Liver (tissue), 3 donors: ENCODE results near the gene SLC19A3.

Source experiments
- RAD21 ChIP-seq, 2 donors: IDR thresholded peaks; 2 replicates each; pipeline ENCODE4 v1.6.1; 2016; ENCODE audit warnings: antibody characterized with exemption in 2 of 2, mild to moderate bottlenecking in 2 of 2
- YY1 ChIP-seq: IDR thresholded peaks from 2 replicates; pipeline ENCODE4 v1.6.1; 2016; ENCODE audit warnings: antibody characterized with exemption, mild to moderate bottlenecking
- TF ChIP-seq, protein P1 (sequence below): fragments of 150-350 bp; IDR thresholded peaks from 2 replicates; pipeline ENCODE4 v1.5.1; 2017; ENCODE audit warnings: improper control_type of control experiment, low read depth, low read length; ENCODE audit not compliant: missing input control
- donor health status: healthy.
- donor health status: healthy.

GRCh38 chr2:227761740-227762476 is 44.1 kb upstream of the SLC19A3 start:
- TF ChIP-seq, protein P1, sequence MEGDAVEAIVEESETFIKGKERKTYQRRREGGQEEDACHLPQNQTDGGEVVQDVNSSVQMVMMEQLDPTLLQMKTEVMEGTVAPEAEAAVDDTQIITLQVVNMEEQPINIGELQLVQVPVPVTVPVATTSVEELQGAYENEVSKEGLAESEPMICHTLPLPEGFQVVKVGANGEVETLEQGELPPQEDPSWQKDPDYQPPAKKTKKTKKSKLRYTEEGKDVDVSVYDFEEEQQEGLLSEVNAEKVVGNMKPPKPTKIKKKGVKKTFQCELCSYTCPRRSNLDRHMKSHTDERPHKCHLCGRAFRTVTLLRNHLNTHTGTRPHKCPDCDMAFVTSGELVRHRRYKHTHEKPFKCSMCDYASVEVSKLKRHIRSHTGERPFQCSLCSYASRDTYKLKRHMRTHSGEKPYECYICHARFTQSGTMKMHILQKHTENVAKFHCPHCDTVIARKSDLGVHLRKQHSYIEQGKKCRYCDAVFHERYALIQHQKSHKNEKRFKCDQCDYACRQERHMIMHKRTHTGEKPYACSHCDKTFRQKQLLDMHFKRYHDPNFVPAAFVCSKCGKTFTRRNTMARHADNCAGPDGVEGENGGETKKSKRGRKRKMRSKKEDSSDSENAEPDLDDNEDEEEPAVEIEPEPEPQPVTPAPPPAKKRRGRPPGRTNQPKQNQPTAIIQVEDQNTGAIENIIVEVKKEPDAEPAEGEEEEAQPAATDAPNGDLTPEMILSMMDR, result no peak
- TF ChIP-seq YY1, result no peak
- peak; percentile 20 to 26 for TF ChIP-seq RAD21 (IDR thresholded peaks at IDR 0.05)
